Lung (tissue), 12 donors: ENCODE measurements around the gene MCF2. TPM values are rescaled to one million over a fixed set of nuclear protein-coding genes. Genes with fewer than 3 reads are reported as not detected.

Source experiments
- ATAC-seq: fragments of 200-7000 bp; cut with Tn5 transposase; one replicate; pipeline ENCODE4 v1.9.1; 2020; ENCODE audit warnings: moderate number of reproducible peaks; ENCODE audit not compliant: insufficient read depth, low FRiP score
- DNase-seq, 3 donors: peaks; one replicate each; pipeline ENCODE4 v3.0.0-alpha.2; 2013 to 2017
- H3K27ac ChIP-seq, 2 donors: one replicate each; pipeline ENCODE4 v1.5.1; 2013; ENCODE audit warnings: mild to moderate bottlenecking in 2 of 2, moderate library complexity in 2 of 2, control low read depth in 1 of 2, inconsistent platforms in 1 of 2, low read depth in 1 of 2, low read length in 1 of 2
- H3K27me3 ChIP-seq, 3 donors: one replicate each; pipeline ENCODE4 v1.5.1; 2013; ENCODE audit warnings: low read length in 2 of 3; ENCODE audit not compliant: control insufficient read depth in 3 of 3, insufficient read depth in 3 of 3
- H3K36me3 ChIP-seq, 4 donors: one replicate each; pipeline ENCODE4 v1.5.1; 2013; ENCODE audit warnings: low read length in 4 of 4, mild to moderate bottlenecking in 1 of 4, moderate library complexity in 1 of 4; ENCODE audit not compliant: control insufficient read depth in 4 of 4, insufficient read depth in 4 of 4
- H3K4me1 ChIP-seq, 5 donors: one replicate each; pipeline ENCODE4 v1.5.1; 2013; ENCODE audit warnings: low read length in 5 of 5, mild to moderate bottlenecking in 2 of 5, moderate library complexity in 1 of 5; ENCODE audit not compliant: control insufficient read depth in 5 of 5, insufficient read depth in 5 of 5
- H3K4me3 ChIP-seq: one replicate; pipeline ENCODE4 v1.5.1; 2013; ENCODE audit warnings: mild to moderate bottlenecking, control low read depth, moderate library complexity
- H3K9ac ChIP-seq, 2 donors: one replicate each; pipeline ENCODE4 v1.5.1; 2013; ENCODE audit warnings: low read length in 2 of 2, control low read depth in 1 of 2; ENCODE audit not compliant: insufficient read depth in 1 of 2
- H3K9me3 ChIP-seq, 4 donors: one replicate each; pipeline ENCODE4 v1.5.1; 2013; ENCODE audit warnings: low read length in 3 of 4, mild to moderate bottlenecking in 1 of 4, moderate library complexity in 1 of 4; ENCODE audit not compliant: control insufficient read depth in 4 of 4, insufficient read depth in 3 of 4
- CTCF ChIP-seq: IDR thresholded peaks from 2 replicates; pipeline ENCODE4 v1.5.1; 2012; ENCODE audit warnings: mild to moderate bottlenecking; ENCODE audit errors: control extremely low read depth, extremely low read depth
- WGBS, 2 donors: extraction: QIAGEN DNeasy Blood & Tissue Kit; methylation state at CpG; one replicate each; pipeline ENCODE4 v1.1.7; 2013; 5-methylcytosine and 5-hydroxymethylcytosine counted together
- polyA plus RNA-seq, 2 donors: library from polyadenylated mRNA; stranded (reverse); fragments of 200-250 nt; gene quantifications; one replicate each; pipeline ENCODE4 v1.2.1, GENCODE V29; 2013
- total RNA-seq, 2 donors: library from RNA; depleted of rRNA in 1 of 2; stranded (reverse); fragments of >200 nt in 1 of 2; gene quantifications; one replicate each; pipeline ENCODE4 v1.2.1, GENCODE V29; 2014 to 2021
- donor health status: control.
- donor health status: control.
- donor health status: Bipolar disorder and iron deficiency.
- donor health status: healthy.
- donor health status: DM: yes; HTN: yes; CAD: no.

MCF2 gene
- total and polyA plus RNA-seq, 4 donors: 0.10 to 0.37 (median 0.14) TPM

GRCh38 chrX:139739138-139739537 lies 31.2 kb upstream of the MCF2 start:
- H3K9me3 ChIP-seq: no peaks in the 10 kb centered on the region
- ATAC-seq (no peak), DNase-seq (no peak)
- no peaks in the 10 kb centered on the region for H3K4me1 ChIP-seq
- H3K4me3 ChIP-seq: no peak overlapping the region
- no peaks in the 10 kb centered on the region for H3K36me3 ChIP-seq
- H3K9ac ChIP-seq: no peak overlapping the region
- no peak overlapping the region for H3K27ac ChIP-seq
- H3K27me3 ChIP-seq: peaks cover 0 to 6% (median 3%) of the 10 kb centered on the region in 3 donors
- 73 to 88% methylated on average over 2 of the region's 2 CpGs for WGBS, 2 donors
- no peak for TF ChIP-seq CTCF

- no peak for TF ChIP-seq CTCF
- H3K4me1 ChIP-seq: no peaks in the 10 kb centered on the region
- DNase-seq (peak in 1 of 3 donors; percentile 5), ATAC-seq (no peak)
- no peak overlapping the region for H3K9ac ChIP-seq
- peaks cover 0 to 6% (median 3%) of the 10 kb centered on the region in 3 donors for H3K27me3 ChIP-seq
- H3K27ac ChIP-seq: no peak overlapping the region
- no peak overlapping the region for H3K4me3 ChIP-seq
- H3K36me3 ChIP-seq: no peaks in the 10 kb centered on the region
- no peaks in the 10 kb centered on the region for H3K9me3 ChIP-seq
Observed at GRCh38 chrX:139738581-139738980, 30.6 kb upstream of the MCF2 start.

- WGBS, 2 donors: 80 to 94% methylated on average over 1 of the region's 1 CpG
- ATAC-seq: no peak
Observed at GRCh38 chrX:139736151-139736550, 28.2 kb upstream of the MCF2 start.

More at GRCh38 chrX:139736151-139736550, 28.2 kb upstream of the MCF2 start:
- no peak for TF ChIP-seq CTCF
- Histone ChIP-seq H3K4me3 (no peak overlapping the region), H3K27me3 (peaks cover 0 to 9% (median 3%) of the 10 kb centered on the region in 3 donors), H3K27ac (no peak overlapping the region), H3K36me3 (no peaks in the 10 kb centered on the region), H3K9ac (no peak overlapping the region), H3K4me1 (no peaks in the 10 kb centered on the region), H3K9me3 (no peaks in the 10 kb centered on the region)
- no peak for DNase-seq
